ENCODE results near the gene RNASE11. TPM values are rescaled to one million over a fixed set of nuclear protein-coding genes. Genes with fewer than 3 reads are reported as not detected.

RNASE11 gene
- total RNA-seq, 1 donor from 2014 or later: not detected

DNA sequence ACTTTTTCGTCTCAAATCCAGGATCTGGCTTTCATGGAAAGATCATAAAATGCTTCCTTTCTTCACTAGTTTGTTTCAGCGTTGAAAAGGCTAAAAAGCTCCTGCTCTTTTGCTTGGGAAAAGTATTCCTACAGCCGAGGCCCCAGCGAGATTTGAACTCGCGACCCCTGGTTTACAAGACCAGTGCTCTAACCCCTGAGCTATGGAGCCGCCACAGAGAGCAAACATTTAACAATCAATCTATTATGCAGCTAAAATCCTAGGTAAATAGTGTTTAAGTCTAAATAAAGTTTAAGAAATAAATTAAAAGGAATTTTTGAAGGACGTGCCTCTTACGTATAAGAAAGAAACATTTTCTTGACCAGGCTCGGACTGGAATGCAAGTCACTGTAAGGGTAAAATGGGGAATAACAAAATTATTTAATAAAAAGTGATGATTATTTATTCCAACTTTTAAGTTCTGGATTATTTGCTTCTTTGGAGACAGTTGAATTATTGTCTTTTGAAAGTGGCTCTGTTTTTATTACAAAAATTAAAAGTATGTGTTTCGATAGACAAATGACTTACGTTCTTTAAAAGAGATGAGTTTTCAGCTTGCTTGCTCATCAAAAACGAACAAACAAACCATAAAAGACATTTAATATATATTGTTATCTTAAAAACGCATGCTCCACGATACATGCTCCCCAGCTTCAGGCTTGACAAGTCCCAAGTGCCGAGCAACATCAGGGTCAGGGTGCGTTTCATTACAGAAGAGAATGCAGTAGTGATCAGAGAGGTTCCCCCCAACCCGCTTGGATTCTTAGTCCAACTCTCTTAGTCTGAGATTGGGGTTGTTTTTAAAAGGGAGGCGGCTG, 43.5 kb upstream of the RNASE11 start:
- Mint-ChIP-seq H3K9me3 (ENCODE audit: low read depth) (no peaks in the 10 kb centered on the region), H3K4me1 (ENCODE audit: low read depth) (peaks cover 63% of the 10 kb centered on the region), H3K27ac (ENCODE audit: unreplicated experiment) (peak overlapping the region; percentile 57), H3K27me3 (ENCODE audit: low read depth) (peaks cover 18% of the 10 kb centered on the region), H3K4me3 (ENCODE audit: unreplicated experiment) (peak overlapping the region; percentile 71), H3K36me3 (ENCODE audit: low read depth) (no peaks in the 10 kb centered on the region)
- DNase-seq (ENCODE audit: low spot score): no peak
- no peak for TF ChIP-seq CTCF (IDR thresholded peaks at IDR 0.05)

DNA sequence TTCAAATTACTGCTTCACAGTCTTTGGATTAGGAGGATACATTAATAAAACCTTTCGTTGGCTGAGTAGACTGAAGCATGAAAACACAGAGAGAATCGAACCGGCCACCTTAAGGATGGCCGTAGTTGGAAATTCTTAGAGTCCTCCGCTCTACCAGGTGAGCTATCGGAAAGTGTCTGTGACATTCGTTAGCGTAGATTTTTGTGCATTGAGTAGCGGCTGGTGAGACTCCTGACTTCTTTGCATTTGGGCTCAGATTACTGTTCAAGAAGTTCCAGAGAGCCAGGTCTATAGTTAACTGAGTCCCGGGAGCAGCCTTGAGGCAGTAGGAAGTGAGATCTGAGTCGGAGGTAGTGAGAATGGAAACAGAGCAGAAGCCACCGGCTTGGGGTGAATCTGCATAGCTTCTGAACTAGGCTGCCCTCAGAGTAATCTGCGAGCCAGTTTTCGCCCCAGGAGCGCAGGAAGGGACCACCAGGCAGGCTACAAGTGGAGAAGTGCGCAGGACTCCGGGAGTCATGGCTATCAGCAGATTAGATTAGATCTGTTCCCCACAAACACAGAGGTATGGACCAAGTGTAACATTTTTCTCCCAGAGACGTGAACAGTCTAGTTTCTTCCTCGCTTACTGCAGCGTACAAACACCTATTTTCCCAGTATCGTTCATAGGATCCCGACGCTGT, 42.7 kb upstream of the RNASE11 start:
- peak overlapping the region; percentile 71 for H3K4me3 Mint-ChIP-seq (ENCODE audit: unreplicated experiment)
- no peak for TF ChIP-seq CTCF (IDR thresholded peaks at IDR 0.05)
- H3K27ac Mint-ChIP-seq (ENCODE audit: unreplicated experiment): peak overlapping the region; percentile 57
- peaks cover 15% of the 10 kb centered on the region for H3K27me3 Mint-ChIP-seq (ENCODE audit: low read depth)
- no peak for DNase-seq (ENCODE audit: low spot score)
- no peaks in the 10 kb centered on the region for H3K9me3 Mint-ChIP-seq (ENCODE audit: low read depth)
- peaks cover 71% of the 10 kb centered on the region for H3K4me1 Mint-ChIP-seq (ENCODE audit: low read depth)
- no peaks in the 10 kb centered on the region for H3K36me3 Mint-ChIP-seq (ENCODE audit: low read depth)

DNA sequence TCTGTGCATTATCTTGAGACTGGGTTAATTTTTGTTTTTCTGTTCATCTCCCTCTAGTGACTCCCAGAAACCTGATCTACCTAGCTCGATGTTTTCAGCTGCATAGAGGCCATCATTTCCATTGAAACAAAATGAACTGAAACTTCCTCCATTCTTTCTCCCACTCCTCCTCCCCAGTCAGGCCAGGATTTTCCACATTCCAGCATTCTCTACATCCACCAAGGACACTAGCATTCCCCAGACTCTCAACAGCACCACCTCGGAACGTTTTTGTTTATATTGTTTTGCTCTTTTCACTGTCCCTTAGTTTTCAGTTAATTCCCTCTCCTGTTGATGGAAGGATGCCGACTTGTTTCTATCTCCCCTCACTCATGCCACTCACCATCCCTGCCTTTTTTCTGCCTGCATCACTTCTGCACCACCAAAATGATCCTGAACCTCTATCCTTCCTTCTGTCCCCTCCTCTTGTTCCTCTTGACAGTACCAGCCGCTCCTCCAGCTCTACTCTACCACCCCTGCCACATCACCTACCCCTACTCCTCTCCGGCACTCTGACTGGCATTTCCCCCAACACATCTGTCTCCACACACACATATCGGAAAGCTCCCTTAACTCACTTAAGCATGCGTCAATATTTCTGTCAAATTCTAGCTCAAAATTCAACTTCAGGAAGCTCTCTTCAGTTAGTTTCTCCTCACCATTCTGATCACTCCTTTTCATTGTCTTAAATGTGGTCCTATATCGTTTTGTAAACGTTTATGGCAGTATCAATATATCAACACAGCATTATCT, 40.5 kb upstream of the RNASE11 start:
- Mint-ChIP-seq H3K27me3 (ENCODE audit: low read depth) (peaks cover 10% of the 10 kb centered on the region), H3K4me3 (ENCODE audit: unreplicated experiment) (no peak overlapping the region), H3K27ac (ENCODE audit: unreplicated experiment) (no peak overlapping the region), H3K4me1 (ENCODE audit: low read depth) (peaks cover 76% of the 10 kb centered on the region), H3K9me3 (ENCODE audit: low read depth) (no peaks in the 10 kb centered on the region), H3K36me3 (ENCODE audit: low read depth) (no peaks in the 10 kb centered on the region)
- no peak for TF ChIP-seq CTCF (IDR thresholded peaks at IDR 0.05)
- no peak for DNase-seq (ENCODE audit: low spot score)

DNA sequence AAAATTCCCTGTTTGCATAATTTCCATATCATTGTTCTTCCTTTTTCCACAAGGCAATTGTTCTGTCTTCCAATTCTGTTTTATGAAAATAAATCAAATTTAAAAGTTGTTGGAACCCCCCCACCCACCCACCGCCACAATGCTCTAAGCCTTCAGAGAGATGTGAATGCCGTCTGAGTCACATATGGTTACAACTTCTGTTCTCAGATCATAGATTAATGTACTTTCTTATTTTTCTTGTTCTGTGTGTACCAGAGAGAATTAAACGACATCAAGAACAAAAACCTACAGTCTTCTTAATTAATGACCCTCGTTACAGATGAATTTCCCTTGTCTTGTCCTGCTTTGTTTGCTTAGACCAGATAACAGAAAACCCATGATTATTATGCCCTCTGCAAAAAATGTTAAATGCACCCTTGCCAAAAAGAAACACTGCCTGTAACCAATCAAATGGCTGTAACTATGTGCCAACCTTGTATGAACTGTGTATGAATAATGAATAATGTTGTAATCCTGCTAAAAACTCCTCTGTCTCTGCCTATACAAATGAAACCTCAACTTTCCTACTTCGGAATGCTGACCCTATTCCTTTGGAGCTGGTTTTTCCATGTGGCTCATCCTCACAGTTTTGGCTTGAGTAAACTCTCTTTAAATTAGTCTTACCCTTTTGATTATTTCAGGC, 39.7 kb upstream of the RNASE11 start:
- Mint-ChIP-seq H3K36me3 (ENCODE audit: low read depth) (no peaks in the 10 kb centered on the region), H3K4me3 (ENCODE audit: unreplicated experiment) (no peak overlapping the region), H3K27me3 (ENCODE audit: low read depth) (peaks cover 12% of the 10 kb centered on the region), H3K27ac (ENCODE audit: unreplicated experiment) (no peak overlapping the region), H3K4me1 (ENCODE audit: low read depth) (peaks cover 68% of the 10 kb centered on the region), H3K9me3 (ENCODE audit: low read depth) (no peaks in the 10 kb centered on the region)
- TF ChIP-seq CTCF (IDR thresholded peaks at IDR 0.05): no peak
- no peak for DNase-seq (ENCODE audit: low spot score)
